Memory B cell (primary cell): ENCODE data around the gene EHBP1.
A peak's percentile ranks its signal among the peaks of the same experiment; 100 is the strongest.

Experiments
- ATAC-seq: fragments of 150-1000 bp; cut with Tn5 transposase; 2 replicates; pipeline ENCODE4 v1.10.0; 2021; ENCODE audit warnings: low read depth, mild to moderate bottlenecking, moderate library complexity
- DNase-seq, 2 donors: peaks; one replicate each; pipeline ENCODE4 v3.0.0; 2022; ENCODE audit warnings: low spot score in 2 of 2
- H3K27ac Mint-ChIP-seq: one replicate; pipeline ENCODE4 v1.8.0; 2022; ENCODE audit warnings: mild to moderate bottlenecking, moderate library complexity, mixed read lengths
- H3K27me3 Mint-ChIP-seq: one replicate; pipeline ENCODE4 v1.8.0; 2022; ENCODE audit warnings: mixed read lengths
- H3K36me3 Mint-ChIP-seq: one replicate; pipeline ENCODE4 v1.8.0; 2022; ENCODE audit warnings: mild to moderate bottlenecking, mixed read lengths
- H3K4me1 Mint-ChIP-seq: one replicate; pipeline ENCODE4 v1.8.0; 2022; ENCODE audit warnings: mixed read lengths
- H3K4me3 Mint-ChIP-seq: one replicate; pipeline ENCODE4 v1.8.0; 2022; ENCODE audit warnings: mild to moderate bottlenecking, moderate library complexity, mixed read lengths
- H3K9me3 Mint-ChIP-seq: one replicate; pipeline ENCODE4 v1.8.0; 2022; ENCODE audit warnings: mixed read lengths

Gene EHBP1

DNA sequence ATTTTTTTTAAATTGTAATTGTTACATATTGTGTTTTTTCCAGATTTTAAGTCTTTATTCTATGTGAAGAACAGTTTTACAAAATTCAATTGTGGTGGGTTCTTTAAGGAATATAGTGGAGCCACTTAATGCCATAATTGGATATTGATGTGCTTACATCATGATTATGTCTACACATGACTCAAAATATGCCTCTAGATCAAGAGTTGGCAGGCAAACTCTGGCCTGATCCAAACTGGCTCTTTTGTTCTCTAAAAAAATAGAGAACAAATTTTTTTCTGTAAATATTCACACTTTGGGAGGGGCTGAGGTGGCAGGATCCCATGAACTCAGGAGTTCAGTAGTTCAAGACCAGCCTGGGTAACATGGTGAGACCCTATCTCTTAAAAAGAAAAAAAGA, 8.3 kb downstream of the EHBP1 start:
- H3K4me1 Mint-ChIP-seq: peaks cover 6% of the 10 kb centered on the region
- no peak overlapping the region for H3K27ac Mint-ChIP-seq
- no peak overlapping the region for H3K4me3 Mint-ChIP-seq
- ATAC-seq (no peak), DNase-seq (no peak)
- H3K9me3 Mint-ChIP-seq: no peaks in the 10 kb centered on the region
- H3K36me3 Mint-ChIP-seq: peaks cover 8% of the 10 kb centered on the region
- no peaks in the 10 kb centered on the region for H3K27me3 Mint-ChIP-seq

DNA sequence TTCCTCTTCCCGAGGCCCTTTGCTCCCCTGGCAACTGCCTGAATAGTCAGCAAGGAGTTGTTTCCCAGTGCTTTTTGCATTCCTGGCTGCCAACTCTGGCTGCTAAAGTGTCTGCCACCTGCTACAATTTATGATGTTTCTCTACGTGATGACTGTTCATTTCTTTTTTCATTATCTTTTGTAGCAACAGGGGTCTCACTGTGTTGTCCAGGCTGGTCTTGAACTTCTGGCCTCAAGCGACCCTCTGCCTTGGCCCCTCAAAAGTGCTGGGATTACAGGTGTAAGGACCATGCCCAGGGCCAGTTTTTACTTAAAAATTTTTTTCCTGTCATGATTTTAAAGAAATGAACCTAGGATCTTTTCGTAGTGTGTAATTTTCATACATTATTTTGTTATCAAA, 11.3 kb downstream of the EHBP1 start:
- peaks cover 6% of the 10 kb centered on the region for H3K36me3 Mint-ChIP-seq
- no peaks in the 10 kb centered on the region for H3K27me3 Mint-ChIP-seq
- H3K27ac Mint-ChIP-seq: no peak overlapping the region
- H3K4me3 Mint-ChIP-seq: no peak overlapping the region
- ATAC-seq: no peak
- peaks cover 2% of the 10 kb centered on the region for H3K4me1 Mint-ChIP-seq
- no peak for DNase-seq
- H3K9me3 Mint-ChIP-seq: no peaks in the 10 kb centered on the region

- no peak overlapping the region for H3K4me3 Mint-ChIP-seq
- H3K36me3 Mint-ChIP-seq: peaks cover 9% of the 10 kb centered on the region
- H3K27me3 Mint-ChIP-seq: no peaks in the 10 kb centered on the region
- peaks cover 4% of the 10 kb centered on the region for H3K4me1 Mint-ChIP-seq
- no peak for DNase-seq
- ATAC-seq: no peak
- H3K9me3 Mint-ChIP-seq: peaks cover under 1% of the 10 kb centered on the region
- H3K27ac Mint-ChIP-seq: no peak overlapping the region
Measured at GRCh38 chr2:62717503-62718081, 12.1 kb downstream of the EHBP1 start.

- H3K27ac Mint-ChIP-seq: no peak overlapping the region
- DNase-seq: no peak
- H3K36me3 Mint-ChIP-seq: peaks cover 15% of the 10 kb centered on the region
- peaks cover 3% of the 10 kb centered on the region for H3K9me3 Mint-ChIP-seq
- no peak for ATAC-seq
- H3K27me3 Mint-ChIP-seq: no peaks in the 10 kb centered on the region
- peaks cover 6% of the 10 kb centered on the region for H3K4me1 Mint-ChIP-seq
- no peak overlapping the region for H3K4me3 Mint-ChIP-seq
Measured at GRCh38 chr2:62718225-62718822, 12.8 kb downstream of the EHBP1 start.

- H3K27ac Mint-ChIP-seq: no peak overlapping the region
- peaks cover 19% of the 10 kb centered on the region for H3K36me3 Mint-ChIP-seq
- no peaks in the 10 kb centered on the region for H3K27me3 Mint-ChIP-seq
- ATAC-seq (no peak), DNase-seq (no peak)
- H3K4me3 Mint-ChIP-seq: no peak overlapping the region
- peaks cover 12% of the 10 kb centered on the region for H3K4me1 Mint-ChIP-seq
- peaks cover 9% of the 10 kb centered on the region for H3K9me3 Mint-ChIP-seq
Measured at GRCh38 chr2:62719757-62720156, 14.2 kb downstream of the EHBP1 start.

DNA sequence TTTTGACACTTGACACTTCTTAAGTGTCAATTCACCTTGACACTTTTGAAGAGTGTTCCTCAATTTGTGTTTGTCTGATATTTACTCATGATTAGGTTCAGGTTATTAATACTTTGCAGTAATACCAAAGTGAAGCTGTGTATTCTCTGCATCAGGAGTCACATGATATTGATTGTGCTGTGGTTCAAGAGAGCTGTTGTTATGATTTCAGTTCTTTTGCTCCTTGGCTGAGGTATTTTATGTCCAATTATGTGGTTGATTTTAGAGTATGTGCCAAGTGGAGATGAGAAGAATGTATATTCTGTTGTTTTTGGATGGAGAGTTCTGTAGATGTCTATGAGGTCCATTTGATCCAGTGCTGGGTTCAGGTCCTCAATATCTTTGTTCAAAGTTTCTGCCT, 17.2 kb downstream of the EHBP1 start:
- Mint-ChIP-seq H3K27me3 (no peaks in the 10 kb centered on the region), H3K4me3 (no peak overlapping the region), H3K9me3 (peaks cover 9% of the 10 kb centered on the region), H3K27ac (no peak overlapping the region), H3K36me3 (peaks cover 25% of the 10 kb centered on the region), H3K4me1 (peaks cover 33% of the 10 kb centered on the region)
- no peak for ATAC-seq
- DNase-seq: no peak

DNA sequence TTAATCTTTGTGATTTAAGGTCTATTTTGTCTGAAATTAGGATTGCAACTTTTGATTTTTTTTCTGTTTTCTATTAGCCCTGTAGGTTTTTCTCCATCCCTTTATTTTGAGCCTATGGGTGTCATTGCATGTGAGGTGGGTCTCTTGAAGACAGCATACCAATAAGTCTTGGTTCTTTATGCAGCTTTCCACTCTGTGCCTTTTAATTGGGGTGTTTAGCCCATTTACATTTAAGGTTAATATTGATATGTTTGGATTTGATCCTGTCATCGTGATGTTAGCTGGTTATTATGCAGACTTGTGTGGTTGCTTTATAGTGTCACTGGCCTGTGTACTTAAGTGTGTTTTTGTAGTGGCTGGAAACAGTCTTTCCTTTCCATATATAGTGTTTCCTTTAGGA, 17.7 kb downstream of the EHBP1 start:
- H3K9me3 Mint-ChIP-seq: peaks cover 9% of the 10 kb centered on the region
- no peak overlapping the region for H3K4me3 Mint-ChIP-seq
- H3K36me3 Mint-ChIP-seq: peaks cover 26% of the 10 kb centered on the region
- DNase-seq (no peak), ATAC-seq (no peak)
- no peaks in the 10 kb centered on the region for H3K27me3 Mint-ChIP-seq
- no peak overlapping the region for H3K27ac Mint-ChIP-seq
- H3K4me1 Mint-ChIP-seq: peaks cover 35% of the 10 kb centered on the region

GRCh38 chr2:62724106-62724505, 18.6 kb downstream of the EHBP1 start:
- Mint-ChIP-seq H3K4me3 (no peak overlapping the region), H3K27ac (peak overlapping the region; percentile 18), H3K27me3 (no peaks in the 10 kb centered on the region), H3K36me3 (peaks cover 25% of the 10 kb centered on the region), H3K4me1 (peaks cover 35% of the 10 kb centered on the region), H3K9me3 (peaks cover 9% of the 10 kb centered on the region)
- ATAC-seq (no peak), DNase-seq (no peak)

DNA sequence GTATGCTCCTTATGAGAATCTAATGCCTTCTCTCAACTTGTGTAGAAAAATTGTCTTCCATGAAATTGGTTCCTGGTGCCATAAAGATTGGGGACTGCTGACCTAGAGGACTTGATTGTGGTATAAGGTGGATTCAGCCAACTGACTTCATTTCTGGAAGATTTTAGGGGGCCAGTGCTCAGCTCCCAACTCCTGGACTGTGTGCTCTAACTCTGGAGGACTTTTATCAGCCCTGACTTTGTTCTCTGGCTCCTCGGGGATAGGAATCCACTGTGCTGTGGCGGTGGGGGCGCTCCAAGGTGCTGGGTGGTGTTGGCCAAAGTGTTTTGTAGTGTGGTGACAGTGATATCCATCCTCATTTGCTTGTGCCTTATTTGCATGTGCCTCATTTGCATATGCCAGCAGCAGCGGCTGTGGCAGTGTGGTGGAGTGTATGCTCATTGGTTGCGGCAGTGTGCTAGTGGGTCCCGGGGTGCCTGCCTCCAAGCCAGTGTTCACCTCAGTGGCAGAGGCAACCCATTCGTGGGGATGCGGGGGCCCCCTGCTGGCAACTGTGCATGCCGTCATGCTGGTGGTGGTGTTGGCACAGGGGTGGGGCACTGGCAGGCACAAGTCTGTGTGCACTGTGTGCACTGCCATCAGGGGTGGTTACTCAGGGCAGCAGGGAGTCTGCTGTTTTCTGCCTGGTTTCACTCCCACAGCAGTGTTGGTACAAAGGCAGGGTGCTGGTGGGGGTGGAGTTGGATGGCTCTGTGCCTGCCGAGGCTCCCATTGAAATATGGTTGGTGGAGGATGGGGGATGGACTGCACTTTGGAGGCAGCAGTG, 19.6 kb downstream of the EHBP1 start:
- Mint-ChIP-seq H3K36me3 (peaks cover 23% of the 10 kb centered on the region), H3K4me3 (no peak overlapping the region), H3K4me1 (peaks cover 35% of the 10 kb centered on the region), H3K9me3 (peaks cover 10% of the 10 kb centered on the region), H3K27me3 (no peaks in the 10 kb centered on the region), H3K27ac (no peak overlapping the region)
- DNase-seq (no peak), ATAC-seq (peak; percentile 81)

- H3K27me3 Mint-ChIP-seq: no peaks in the 10 kb centered on the region
- H3K4me1 Mint-ChIP-seq: peaks cover 38% of the 10 kb centered on the region
- no peak for ATAC-seq
- DNase-seq: no peak
- H3K4me3 Mint-ChIP-seq: no peak overlapping the region
- peaks cover 14% of the 10 kb centered on the region for H3K9me3 Mint-ChIP-seq
- no peak overlapping the region for H3K27ac Mint-ChIP-seq
- peaks cover 27% of the 10 kb centered on the region for H3K36me3 Mint-ChIP-seq
Measured at GRCh38 chr2:62725712-62726055, 20.2 kb downstream of the EHBP1 start.

DNA sequence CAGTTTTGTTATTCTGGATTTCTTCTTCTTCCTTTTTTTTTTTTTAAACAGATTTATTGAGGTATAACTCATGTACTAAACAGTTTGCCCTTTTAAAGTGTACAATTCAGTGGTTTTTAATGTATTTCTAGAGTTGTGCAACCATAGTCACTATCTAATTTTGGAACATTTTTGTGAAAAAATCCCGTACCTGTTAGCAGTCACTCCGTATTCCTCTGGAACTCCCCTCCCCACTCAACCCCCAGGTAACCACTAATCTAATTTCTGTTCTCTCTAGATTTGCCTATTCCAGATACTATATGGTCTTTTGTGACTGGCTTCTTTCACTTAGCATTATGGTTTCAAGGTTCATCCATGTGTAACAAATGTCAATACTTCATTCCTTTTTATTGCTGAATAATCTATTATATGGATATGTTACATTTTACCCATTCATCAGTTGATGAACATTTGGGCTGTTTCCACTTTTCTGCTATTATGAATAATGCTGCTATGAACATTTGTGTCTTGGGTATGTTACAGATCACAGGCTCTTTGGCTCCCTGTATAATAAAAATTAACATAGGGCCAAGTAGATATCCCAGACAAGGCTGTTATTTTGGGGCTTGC, 21.9 kb downstream of the EHBP1 start:
- no peak overlapping the region for H3K27ac Mint-ChIP-seq
- no peaks in the 10 kb centered on the region for H3K27me3 Mint-ChIP-seq
- H3K4me1 Mint-ChIP-seq: peaks cover 39% of the 10 kb centered on the region
- H3K4me3 Mint-ChIP-seq: no peak overlapping the region
- peaks cover 36% of the 10 kb centered on the region for H3K36me3 Mint-ChIP-seq
- peaks cover 21% of the 10 kb centered on the region for H3K9me3 Mint-ChIP-seq
- ATAC-seq (no peak), DNase-seq (no peak)

- no peak for ATAC-seq
- peaks cover 34% of the 10 kb centered on the region for H3K36me3 Mint-ChIP-seq
- H3K27me3 Mint-ChIP-seq: no peaks in the 10 kb centered on the region
- DNase-seq: no peak
- peaks cover 38% of the 10 kb centered on the region for H3K4me1 Mint-ChIP-seq
- no peak overlapping the region for H3K4me3 Mint-ChIP-seq
- peaks cover 20% of the 10 kb centered on the region for H3K9me3 Mint-ChIP-seq
- no peak overlapping the region for H3K27ac Mint-ChIP-seq
Measured at GRCh38 chr2:62727876-62728566, 22.5 kb downstream of the EHBP1 start.

GRCh38 chr2:62731275-62731674, 25.8 kb downstream of the EHBP1 start:
- DNase-seq (no peak), ATAC-seq (no peak)
- H3K27ac Mint-ChIP-seq: no peak overlapping the region
- peaks cover 28% of the 10 kb centered on the region for H3K4me1 Mint-ChIP-seq
- H3K9me3 Mint-ChIP-seq: peaks cover 14% of the 10 kb centered on the region
- H3K27me3 Mint-ChIP-seq: no peaks in the 10 kb centered on the region
- no peak overlapping the region for H3K4me3 Mint-ChIP-seq
- peaks cover 24% of the 10 kb centered on the region for H3K36me3 Mint-ChIP-seq

GRCh38 chr2:62732262-62732777, 26.8 kb downstream of the EHBP1 start:
- peaks cover 14% of the 10 kb centered on the region for H3K9me3 Mint-ChIP-seq
- peaks cover 22% of the 10 kb centered on the region for H3K36me3 Mint-ChIP-seq
- peaks cover 23% of the 10 kb centered on the region for H3K4me1 Mint-ChIP-seq
- no peaks in the 10 kb centered on the region for H3K27me3 Mint-ChIP-seq
- DNase-seq: no peak
- H3K4me3 Mint-ChIP-seq: no peak overlapping the region
- H3K27ac Mint-ChIP-seq: no peak overlapping the region
- ATAC-seq: no peak
